ENCODE results near the gene CHST10.

Gene CHST10

DNA sequence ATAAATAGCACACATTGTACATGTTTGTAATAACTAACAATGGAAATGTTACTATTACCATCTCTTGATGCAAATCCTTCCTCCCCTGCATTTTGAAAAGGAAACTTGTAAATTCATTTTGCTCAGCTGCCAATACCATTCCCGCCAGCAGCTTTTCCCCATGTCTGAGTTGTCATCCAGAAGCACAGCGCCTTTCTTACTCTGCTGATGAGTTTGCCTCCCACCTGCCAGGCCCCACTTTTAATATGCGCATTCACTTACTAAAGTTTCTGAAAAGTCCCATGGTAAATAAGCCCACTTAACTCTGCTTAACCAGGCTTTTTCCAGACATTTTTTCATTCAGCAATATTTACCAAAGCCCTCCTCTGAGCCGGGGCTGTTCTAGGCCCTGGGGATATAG is 3.9 kb downstream of the CHST10 start:
- DNase-seq, result no peak

DNA sequence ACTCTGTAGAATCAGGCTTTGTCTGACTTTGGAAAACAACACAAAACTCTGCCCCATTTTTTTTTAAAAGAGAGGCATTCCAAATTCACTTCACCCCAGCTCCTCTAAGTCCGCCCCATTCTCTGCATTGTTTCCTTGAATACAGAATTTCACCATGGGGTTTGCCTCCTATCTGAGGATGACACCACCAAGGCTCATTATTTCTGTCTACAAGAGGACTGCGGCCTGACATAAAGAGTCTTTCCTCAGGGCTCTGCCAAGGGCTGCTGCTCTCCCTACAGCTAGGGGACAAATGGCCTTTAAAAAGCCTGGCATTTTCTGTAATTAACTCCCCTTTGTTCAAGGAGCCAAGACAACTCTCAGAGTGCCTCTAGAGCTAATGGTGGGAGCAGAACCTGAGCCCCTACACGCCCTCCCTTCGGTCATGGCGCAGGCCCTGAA is 4.6 kb downstream of the CHST10 start:
- DNase-seq, result no peak

DNA sequence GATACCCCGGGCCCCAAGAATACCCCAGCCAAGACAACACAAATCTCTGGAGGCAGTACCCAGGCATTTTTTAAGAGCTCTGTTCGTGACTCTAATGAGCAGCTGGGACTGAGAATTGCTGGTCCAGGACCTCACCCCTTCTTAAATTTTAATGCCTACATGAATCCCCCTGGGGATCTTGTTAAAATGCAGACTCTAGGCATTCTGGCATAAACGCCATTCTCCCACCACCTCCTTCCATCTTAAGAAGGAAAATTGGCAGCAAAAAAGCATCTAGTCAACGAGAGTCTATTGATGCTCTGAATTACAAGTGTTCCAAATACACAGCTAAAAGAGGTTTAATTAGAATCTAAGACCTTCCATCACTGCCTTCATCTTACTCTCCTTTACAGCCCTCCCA is 5.0 kb downstream of the CHST10 start:
- no peak for DNase-seq

DNA sequence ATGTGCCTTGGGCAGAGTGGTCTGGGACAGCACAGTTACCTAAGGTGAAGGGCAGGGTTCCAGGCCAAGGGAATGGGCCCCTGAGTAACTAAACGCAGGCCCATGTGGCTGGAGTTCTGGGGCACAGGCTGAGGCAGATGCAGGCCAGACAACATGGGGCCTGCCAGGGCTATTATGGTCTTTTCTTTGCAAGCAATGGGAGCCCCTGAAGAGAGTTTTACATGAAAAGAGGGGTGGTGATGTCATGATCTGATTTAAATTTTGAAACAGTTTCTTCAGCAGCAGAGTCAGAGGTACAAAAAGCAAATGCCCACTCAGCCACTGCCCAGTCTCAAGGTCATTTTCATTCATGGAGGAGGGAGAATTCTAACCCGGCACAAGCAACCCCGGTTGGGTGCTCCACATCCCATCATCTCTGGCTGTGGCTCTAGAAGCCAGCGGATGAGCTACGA is 5.6 kb downstream of the CHST10 start:
- DNase-seq, result no peak

DNA sequence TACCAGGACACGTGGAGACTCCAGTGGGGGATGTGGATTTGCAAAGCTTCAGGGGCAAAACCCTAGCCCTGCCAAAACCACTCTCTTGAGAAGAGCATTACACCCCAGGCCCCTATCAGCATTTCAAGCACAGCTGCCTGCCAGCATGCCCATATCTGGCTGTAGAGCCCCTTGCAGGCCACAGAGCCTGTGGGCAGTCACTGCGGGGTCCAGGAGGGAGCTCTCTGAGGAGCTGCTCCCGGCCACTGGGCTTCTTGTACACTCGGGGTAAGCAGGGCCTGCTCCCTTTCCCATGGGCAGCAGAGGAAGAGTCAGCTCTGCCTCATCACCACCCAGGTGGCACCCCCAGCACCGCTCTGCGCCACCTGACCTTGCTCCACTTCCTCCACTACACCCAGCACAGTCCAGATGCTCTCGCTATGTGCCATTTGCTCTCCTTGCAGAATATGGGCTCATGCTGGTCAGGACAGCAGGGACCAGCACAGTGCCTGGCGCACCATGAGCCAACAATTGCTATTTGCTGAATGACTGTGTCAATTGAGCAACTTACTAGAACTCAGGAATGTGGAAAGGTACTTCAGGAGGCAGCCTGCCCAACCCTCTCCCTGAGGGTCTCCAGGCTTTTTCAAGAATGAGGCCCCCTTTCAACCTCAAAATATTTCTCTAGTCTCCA is 7.4 kb downstream of the CHST10 start:
- no peak for DNase-seq

DNA sequence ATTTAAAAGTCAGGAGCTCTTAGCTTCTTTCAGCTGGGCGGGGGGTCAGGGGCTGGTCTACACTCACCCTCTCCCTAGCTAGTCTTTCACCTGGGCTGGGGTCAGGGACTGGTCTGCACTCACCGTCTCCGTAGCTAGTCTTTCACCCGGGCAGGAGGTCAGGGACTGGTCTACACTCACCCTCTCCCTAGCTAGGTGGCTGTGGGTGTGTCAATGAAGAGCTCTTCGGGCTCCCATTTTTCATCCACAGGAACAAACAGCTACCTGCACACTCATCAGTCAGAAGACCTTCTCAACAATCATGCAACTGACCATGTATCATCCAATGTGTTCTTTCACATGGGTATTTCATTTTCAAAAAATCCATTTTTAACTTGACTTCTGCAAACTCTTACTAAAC is 8.0 kb downstream of the CHST10 start:
- DNase-seq, result no peak

DNA sequence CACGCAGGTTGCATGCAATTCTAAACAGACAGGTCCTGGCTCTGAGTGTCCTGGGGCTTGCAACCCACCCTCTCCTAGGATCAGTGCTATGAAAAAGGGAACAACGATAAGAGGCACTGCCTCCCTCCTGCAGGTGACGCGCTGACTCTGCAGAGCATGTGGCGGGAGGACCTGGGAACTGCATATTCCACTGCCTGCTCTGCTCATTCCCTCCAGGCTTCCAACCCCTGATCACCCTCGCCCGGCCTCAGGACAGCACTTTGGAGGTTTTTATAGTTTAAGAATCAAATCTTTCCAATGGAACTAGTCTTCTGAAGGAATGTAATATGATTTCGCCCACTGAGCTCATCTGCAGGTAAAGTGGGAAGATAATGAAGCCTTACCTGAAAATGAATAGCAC is 8.5 kb downstream of the CHST10 start:
- DNase-seq, result no peak

DNA sequence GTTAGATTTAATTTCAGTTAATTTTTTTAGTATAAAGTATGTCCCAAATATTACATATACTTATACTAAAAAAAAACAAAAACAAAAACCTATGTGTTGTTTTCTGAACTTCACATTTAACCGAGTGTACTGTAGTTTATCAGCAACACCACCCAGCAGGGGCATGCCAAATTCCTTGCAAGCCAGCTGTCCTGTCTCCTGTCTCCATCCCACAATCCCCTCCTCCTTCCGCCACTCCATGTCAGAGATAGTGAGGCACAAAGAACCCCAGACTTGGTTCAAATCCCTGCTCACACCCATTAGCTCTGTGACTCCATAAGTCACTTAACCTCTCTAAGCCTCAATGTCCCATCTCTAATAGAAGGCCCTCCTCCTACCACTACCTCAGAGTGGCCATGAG is 9.4 kb downstream of the CHST10 start:
- DNase-seq, result no peak

DNA sequence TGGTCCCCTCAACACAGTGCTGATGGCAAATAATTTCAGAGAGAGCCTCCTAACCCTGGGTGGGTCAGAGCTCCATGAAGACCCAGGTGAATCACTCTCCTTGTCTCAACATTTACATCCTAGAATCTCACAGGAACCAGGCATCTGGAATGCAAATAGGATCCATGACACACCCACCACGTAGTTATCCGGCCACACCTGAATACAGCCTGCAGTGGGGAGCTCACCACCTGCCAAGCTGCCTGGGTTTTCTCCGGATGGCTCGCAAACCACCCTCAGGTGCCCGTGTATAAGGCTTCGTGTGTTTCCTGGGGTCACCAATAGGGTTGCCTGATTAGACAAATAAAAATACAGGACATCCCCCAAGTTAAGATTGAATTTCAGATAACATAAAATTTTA is 9.9 kb downstream of the CHST10 start:
- no peak for DNase-seq

DNA sequence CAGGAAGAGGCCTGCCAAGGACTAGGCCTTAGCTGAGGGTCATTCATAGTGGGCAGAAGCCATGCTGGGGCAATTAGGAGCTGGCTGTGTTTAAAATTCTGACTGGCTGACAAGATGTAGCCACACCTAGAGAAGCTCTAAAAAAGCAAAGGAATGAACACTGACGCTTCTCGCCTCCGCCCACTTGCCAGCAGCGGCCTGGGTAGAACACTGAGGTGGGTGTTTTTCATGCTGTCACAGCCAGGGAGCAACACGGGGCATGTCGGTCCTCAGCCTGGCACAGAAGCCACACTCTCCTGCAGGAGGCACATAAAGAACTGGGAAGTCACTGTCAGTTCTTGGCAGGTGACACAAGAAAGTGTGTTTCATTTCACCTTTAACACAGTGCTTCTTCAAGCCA is 10.4 kb downstream of the CHST10 start:
- DNase-seq, result no peak

DNA sequence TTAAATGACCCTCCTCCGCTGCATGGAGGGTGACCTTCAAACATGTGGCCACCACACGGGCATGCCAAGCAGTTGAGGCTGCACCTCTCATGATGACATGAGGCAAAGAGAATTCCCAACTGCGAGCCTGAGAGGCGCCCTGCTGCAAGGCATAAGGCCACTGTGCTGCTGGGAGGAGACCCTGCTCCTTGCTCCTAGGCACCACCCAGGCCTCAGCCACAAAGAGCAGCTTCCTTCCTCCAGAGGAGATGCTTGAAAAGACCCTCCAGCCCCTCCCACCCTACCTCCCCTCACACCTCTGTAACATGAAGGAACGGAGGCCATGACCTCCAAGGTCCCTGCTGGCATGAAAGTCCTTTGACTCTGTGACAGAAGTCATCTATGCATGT is 11.4 kb downstream of the CHST10 start:
- no peak for DNase-seq

DNA sequence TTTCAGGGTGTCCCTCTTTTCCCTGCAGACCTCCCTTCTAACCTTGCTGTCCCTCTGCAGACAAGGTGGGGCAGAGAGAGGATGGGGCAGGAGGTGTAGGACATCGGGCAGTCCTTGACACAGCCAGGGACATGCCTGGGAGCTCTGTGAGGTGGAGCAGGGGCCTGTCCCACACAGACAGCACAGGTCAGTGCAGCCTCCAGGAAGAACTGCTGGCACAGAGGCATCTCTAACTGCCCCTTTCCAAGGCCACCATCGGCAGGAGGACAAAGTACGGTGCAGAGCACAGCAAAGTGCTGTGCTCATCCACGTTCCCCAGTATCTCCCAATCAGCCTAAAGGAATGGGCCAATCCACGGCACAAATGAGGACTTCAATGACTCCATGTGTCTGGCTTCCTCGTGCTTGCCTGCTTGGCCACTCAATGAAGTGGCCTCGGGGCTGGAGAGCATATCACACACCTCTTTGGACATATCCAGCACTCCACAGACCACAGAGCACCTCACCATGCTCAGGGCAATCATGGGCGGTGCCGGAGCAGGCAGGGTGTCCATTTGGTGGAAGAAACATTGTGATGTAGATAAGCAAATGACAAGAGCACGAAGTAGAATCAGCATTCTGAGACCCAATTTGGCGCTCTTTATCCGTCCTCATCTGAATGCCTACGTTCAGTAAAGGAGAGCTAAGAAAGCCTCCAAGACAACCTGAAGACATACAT is 11.9 kb downstream of the CHST10 start:
- DNase-seq, result no peak

DNA sequence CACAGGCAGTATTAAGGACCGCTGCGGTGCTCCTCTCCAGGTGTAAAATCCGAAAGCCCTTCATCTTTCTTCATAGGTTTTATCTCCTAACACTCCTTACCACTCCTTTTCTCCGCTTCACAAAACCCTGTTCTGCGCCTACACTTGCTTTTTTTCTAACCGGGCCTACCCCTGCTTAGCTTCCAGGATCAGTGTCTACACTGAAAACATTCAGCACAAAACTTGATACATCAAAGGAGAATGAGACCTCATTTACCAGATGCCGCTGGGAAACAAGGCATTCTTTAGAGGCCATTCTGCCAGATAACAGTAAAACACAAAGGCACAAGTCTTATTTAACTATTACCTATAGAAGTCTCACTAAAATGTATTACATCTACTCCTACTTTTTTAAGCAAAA is 13.1 kb downstream of the CHST10 start:
- DNase-seq, result no peak

DNA sequence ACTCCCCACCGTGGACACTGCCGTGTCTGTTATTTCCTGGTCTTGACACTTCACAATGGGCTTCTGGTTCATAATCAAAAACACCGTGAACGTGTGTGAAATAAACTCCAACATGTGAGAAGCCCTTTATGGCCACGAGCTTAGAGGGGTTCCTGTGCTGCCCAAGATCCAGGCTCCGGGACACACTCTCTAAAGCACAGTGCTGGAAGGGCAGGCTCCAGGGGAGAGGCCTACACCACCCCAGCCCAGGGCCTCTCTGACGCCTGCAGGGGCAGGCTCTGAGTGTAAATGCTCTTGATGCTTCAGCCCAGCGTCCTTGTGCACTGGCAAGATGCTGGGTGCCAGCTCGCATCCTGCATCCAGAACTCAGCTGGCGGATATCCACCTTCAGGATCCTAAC is 13.7 kb downstream of the CHST10 start:
- no peak for DNase-seq

DNA sequence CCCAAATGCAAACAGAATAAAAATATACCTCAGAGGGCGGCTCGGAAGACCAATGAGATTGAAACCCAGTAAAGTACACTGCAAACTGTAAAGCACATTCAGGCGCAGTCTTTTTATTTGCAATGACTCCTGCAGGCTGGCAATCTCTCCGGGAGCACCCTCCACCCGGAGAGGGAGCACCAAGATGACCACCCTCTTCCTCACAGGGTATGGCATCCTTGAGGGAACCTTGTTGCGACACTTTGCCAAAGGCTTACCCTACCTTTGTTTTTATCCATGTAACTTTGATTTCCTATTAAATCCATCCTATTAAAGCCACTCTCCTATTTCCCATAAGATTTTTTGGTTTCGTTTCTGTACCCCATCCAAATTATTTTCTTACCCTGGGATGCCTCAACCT is 16.2 kb downstream of the CHST10 start:
- DNase-seq, result no peak

DNA sequence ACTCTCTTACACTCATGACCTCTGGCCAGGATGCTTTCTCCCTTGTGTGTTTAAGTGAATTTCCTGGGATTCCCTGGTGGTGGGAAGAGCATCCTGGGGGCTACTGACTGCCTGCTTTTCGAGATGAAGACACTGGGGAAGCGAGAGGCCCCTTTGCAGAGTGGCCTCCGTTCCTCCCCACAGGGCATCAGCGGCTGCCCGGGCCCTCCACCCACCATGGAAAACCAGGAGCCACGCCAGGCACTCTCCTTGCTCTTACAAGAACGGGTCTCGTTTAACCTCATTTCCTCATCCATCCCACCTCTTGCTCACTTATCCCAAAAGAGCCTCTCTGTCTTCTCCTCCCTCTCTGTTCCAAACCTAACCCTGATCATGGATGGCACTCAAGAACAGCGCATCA is 17.8 kb downstream of the CHST10 start:
- DNase-seq, result no peak

DNA sequence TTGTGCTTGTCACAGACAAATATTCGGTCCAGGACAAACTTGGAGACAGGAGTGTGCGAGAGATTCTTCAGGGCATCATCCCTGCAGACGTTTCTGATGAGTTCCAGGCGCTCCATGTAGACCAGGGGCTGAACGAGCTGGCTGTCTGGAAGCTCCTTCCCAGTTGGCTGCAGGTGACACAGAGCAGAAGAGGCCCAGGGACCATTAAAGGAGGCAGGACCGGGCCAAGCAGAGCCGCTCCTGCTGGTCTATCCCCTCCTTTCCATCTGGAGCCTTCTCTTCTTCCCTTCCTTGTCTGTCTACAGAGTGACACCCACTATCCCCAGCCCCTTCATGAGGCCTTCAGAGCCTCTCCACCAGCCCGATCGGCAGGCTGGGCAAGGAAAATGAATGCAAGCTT is 19.5 kb downstream of the CHST10 start:
- no peak for DNase-seq

DNA sequence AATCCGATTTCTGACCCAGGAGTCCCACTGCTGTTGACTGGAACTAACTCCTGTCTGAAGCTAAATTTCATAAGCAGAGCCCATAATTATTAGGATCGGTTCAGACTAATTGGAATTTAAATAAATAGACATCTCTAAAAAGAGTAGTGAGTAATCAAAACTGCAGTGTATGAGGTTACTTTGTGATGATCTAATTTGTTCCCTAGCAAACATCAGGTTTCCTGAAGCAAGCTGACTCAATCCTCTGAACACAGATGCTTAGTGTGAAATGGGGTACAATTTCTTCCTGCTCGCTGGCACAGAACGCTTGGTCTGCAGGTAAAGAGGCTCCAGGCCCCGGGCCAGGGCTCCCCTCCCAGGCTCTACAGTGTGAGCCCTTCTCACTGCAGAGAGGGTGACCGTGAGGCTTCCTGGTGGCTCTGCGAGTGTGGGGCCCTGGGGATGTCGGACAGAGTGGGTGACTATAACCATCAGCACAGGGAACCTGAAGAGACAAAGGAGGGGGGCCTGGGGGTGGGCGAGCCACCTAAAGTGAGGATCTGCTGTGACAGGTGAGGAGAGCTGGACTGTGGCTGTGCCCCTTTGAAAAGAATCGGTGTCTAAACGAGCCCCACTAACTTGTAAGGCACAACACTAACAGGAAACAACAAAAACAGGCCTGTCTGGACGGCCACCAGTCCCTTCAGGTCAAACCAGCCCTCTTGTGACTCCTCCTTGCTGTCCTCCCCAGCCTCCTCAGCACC is 20.2 kb downstream of the CHST10 start:
- DNase-seq, result no peak

DNA sequence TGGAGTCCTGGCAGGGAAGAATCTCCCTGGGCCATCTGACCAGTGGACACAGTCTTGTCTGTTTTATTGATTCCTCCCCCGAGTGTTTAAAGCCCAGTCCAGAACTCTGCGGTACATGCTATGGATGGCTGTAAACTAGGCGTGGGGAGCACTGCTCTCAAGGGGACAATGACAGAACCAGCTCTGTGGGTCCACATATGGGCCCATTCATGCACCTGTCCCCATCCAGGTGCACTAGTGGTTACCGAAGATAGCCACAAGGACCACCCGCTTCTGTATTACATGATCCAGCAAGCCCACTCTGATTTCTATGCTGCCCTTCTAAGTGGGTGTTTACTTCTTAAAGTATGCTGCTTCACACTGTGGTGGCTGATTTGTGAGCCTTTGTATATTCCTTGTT is 21.0 kb downstream of the CHST10 start:
- no peak for DNase-seq

DNA sequence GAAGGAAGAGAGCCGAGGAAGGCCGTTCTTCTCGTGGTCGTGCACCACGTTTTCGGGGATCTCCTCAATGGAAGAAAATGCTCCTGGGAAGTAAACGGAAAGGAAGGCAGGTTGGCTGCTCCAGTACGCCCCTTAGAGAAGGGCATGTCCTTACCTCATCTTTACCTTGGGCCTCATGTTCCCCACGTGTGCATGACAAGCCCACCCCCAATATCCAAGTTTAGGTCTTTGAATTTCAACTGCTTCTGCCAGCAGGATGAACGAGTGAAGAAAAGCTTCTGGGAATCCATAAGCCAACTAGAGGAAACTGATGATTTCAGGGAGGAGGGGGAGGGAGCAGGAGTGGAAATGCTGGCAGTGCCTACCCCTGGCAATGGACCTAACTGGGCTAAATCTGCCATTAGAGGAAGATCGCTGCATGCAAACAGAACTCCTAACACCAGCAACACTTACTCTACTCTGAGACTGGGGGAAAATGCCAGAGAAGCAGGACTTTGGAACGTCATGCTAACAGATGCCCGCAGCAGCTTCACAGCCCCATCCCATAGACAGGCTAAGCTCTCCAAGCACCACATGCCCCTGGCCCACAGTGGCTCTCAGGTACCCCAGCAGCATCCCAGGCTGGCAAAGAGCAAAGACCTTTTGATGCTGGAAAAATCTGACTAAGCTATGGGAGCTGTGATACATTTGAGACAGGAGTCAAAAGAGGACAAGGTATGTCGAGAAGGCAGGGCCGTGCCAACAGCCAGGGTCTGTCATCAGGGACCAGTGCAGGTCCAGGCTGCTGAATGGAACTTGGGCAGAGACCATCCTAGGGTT is 21.7 kb downstream of the CHST10 start:
- no peak for DNase-seq

DNA sequence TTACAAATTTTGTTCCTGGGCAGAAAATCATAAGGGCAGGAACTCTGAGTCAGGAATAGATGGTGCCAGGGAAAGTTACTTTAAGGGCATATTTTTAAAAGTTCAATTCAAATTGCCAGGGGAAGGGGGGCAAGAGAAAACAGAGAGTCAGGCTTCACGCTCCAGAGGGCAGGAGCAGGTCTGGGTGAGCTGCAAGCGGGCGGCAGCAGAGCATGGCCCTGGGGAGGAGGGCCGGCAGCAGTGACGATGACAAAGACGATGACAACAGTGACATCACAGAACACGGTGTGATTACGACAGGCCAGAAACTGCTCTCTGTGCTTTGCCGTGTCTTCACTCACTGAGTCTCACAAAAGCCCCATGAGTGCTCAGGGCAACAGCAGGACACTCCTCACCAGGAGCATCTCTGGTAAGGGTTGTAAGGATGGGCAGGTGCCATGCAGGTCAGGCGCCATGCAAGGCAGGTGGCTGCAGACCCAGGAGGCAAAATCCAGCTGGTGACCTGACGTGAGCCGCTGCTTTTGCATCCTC is 23.3 kb downstream of the CHST10 start:
- no peak for DNase-seq

DNA sequence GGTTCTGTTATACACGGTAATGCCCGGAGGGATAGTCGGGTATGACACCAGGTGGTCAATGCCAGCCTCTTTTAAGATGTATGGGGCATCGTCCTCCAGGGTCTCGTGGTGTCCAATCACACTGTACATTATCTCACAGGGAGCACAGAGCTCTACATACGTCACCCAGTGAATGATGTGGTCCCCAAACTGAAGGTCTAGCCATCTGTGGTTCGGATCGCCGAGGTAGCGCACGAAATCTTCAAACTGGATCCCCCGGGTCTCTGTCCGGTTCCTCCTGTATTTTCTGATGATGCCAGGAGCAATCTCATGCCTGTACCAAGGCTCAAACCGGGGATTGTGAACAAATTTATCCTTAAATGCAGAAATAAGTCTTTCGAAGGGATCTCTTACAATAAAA is 24.1 kb downstream of the CHST10 start:
- DNase-seq, result no peak

DNA sequence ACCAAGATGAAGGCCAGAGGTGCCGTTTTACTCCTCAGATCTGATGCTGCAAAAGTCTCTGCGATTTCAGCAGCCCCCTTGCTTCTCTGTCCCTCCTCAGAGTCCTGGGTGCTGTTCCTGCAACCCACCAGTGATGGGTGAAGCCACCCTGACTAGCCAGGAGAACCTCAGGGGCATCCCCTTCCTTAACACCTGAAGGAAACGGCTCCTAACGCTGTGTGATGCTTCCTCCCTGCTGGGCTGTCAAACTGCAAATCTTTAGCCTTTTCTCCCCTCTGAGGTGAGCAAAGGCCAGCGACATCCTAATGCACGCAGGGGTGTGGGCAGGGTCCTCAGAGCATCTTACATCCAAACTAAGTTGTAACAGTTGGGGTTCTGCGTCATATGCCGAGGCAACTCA is 24.8 kb downstream of the CHST10 start:
- no peak for DNase-seq
